ENCODE results near the gene UPF1. TPM values are rescaled to one million over a fixed set of nuclear protein-coding genes. Genes with fewer than 3 reads are reported as not detected.

The UPF1 gene
- total and polyA plus RNA-seq, 12 donors = 27.6 to 141 (median 72.3) TPM

DNA sequence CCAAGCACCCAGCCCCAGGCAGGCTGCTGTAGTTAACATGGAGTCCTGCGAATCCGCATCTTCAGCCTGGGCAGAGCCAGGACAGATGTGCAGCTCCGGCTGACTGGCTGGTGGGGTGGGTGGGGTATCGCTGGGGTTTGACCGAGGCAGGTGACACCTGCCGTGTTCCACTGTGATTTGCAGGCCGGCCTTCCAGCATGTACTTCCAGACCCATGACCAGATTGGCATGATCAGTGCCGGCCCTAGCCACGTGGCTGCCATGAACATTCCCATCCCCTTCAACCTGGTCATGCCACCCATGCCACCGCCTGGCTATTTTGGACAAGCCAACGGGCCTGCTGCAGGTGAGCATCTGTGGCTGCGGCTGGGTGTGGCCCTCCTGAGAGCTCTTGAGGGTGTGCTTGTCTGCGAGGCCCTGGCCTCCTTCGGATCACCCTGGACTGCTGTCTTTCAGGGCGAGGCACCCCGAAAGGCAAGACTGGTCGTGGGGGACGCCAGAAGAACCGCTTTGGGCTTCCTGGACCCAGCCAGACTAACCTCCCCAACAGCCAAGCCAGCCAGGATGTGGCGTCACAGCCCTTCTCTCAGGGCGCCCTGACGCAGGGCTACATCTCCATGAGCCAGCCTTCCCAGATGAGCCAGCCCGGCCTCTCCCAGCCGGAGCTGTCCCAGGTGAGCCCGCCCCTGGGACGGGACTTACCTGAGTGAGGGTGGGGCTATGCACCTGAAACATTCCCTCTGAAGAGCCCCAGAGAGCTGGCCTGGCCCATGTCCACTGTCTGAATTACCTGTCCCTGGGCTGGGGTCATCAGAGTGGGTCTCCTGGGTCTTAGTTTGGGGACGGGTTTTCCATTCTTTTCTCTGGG, 33.6 kb downstream of the UPF1 start:
- peaks cover 0 to 80% of the 10 kb centered on the region in 2 donors for H3K36me3 ChIP-seq (replicated peaks in 1 of 2)

DNA sequence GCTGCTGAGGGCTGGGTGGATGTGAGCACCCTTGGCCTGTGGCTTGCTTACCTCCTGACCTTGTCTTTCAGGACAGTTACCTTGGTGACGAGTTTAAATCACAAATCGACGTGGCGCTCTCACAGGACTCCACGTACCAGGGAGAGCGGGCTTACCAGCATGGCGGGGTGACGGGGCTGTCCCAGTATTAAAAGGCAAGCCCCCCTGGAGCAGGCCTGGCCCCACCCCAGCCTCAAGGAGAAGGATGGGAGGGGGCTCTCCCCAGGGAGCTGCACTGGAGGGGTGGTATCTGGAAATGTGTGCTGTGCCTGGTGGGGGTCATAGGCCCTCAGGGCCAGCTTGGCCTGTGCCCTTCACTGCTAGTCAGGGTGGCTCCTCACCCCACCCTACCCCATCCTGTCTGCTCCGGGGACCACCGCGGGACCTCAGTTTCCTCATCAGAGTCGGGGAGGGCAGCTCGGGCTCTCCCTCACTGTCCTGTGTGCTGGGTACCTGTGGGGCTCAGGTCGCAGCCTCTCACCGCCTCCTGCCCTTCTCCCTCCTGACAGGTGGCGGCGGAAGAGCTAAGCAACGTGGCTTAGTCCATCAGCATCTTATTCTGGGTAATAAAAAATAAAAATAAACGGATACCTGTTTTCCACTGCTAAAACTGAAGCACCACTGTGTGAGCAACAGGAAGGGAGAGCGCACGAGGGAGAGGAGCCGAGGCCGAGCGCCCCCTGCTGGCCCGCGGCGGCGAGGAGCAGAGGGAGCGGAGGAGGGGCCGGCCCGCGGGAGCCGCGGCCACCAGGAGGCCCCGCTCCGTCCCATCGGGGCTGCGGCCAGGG, 34.4 kb downstream of the UPF1 start:
- no peak overlapping the region for H3K4me3 ChIP-seq
- no peak for TF ChIP-seq POLR2A (IDR thresholded peaks at IDR 0.05)
- TF ChIP-seq, protein P1, sequence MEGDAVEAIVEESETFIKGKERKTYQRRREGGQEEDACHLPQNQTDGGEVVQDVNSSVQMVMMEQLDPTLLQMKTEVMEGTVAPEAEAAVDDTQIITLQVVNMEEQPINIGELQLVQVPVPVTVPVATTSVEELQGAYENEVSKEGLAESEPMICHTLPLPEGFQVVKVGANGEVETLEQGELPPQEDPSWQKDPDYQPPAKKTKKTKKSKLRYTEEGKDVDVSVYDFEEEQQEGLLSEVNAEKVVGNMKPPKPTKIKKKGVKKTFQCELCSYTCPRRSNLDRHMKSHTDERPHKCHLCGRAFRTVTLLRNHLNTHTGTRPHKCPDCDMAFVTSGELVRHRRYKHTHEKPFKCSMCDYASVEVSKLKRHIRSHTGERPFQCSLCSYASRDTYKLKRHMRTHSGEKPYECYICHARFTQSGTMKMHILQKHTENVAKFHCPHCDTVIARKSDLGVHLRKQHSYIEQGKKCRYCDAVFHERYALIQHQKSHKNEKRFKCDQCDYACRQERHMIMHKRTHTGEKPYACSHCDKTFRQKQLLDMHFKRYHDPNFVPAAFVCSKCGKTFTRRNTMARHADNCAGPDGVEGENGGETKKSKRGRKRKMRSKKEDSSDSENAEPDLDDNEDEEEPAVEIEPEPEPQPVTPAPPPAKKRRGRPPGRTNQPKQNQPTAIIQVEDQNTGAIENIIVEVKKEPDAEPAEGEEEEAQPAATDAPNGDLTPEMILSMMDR (IDR thresholded peaks at IDR 0.05) = peak; percentile 80 to 98 (median 88)
- peaks cover 0 to 5% of the 10 kb centered on the region in 2 donors for H3K4me1 ChIP-seq (replicated peaks in 1 of 2)
- intact Hi-C loops (cut with DNase I) = no loop called here
- no peaks in the 10 kb centered on the region for H3K27me3 ChIP-seq
- peaks cover 0 to 72% of the 10 kb centered on the region in 2 donors for H3K36me3 ChIP-seq (replicated peaks in 1 of 2)
- 20 to 42% (median 37%) methylated on average over 24 to 38 of the region's 38 CpGs for WGBS, 4 donors
- peak in 5 of 7 donors; percentile 51 to 75 (median 67) for DNase-seq
- no peaks in the 10 kb centered on the region for H3K9me3 ChIP-seq (replicated peaks in 1 of 3)
- H3K27ac ChIP-seq = no peak overlapping the region

More for the DNA sequence above, 33.6 kb downstream of the UPF1 start:
- DNase-seq = no peak
- no peak overlapping the region for H3K4me3 ChIP-seq
- 89 to 95% (median 91%) methylated on average over 10 to 27 of the region's 27 CpGs for WGBS, 4 donors
- no peaks in the 10 kb centered on the region for H3K9me3 ChIP-seq (replicated peaks in 1 of 3)
- intact Hi-C loops (cut with DNase I) = no loop called here
- no peak overlapping the region for H3K27ac ChIP-seq
- TF ChIP-seq, protein P1 (IDR thresholded peaks at IDR 0.05) = no peak
- TF ChIP-seq POLR2A (IDR thresholded peaks at IDR 0.05) = no peak
- no peaks in the 10 kb centered on the region for H3K27me3 ChIP-seq
- peaks cover 0 to 5% of the 10 kb centered on the region in 2 donors for H3K4me1 ChIP-seq (replicated peaks in 1 of 2)

DNA sequence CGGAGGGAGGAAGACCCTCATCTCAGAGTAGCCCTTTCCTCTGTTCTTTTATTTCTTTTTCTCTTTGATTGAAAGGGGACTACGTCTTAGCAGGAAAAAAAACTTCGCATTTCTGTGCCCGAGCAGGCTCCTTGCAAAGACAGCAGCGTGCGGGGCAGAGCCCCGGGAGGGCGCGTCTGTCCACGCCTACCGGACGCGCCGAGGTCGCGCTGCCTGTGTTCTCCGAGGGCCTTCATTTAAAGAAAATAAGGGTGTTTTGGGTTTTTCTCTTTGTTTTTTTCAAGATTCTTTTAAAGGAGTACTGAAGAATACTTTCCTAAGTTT, 35.0 kb downstream of the UPF1 start:
- intact Hi-C loops (cut with DNase I) = no loop called here
- Histone ChIP-seq H3K27ac (no peak overlapping the region), H3K36me3 (replicated peaks in 1 of 2) (peaks cover 0 to 66% of the 10 kb centered on the region in 2 donors), H3K4me3 (no peak overlapping the region), H3K9me3 (replicated peaks in 1 of 3) (no peaks in the 10 kb centered on the region), H3K27me3 (no peaks in the 10 kb centered on the region), H3K4me1 (replicated peaks in 1 of 2) (peaks cover 0 to 5% of the 10 kb centered on the region in 2 donors)
- no peak for DNase-seq
- TF ChIP-seq, protein P1 (IDR thresholded peaks at IDR 0.05) = peak in 3 of 6 experiments; percentile 3 to 37 (median 21)
- no peak for TF ChIP-seq POLR2A (IDR thresholded peaks at IDR 0.05)
- WGBS, 4 donors = 62 to 69% (median 67%) methylated on average over 17 of the region's 17 CpGs

DNA sequence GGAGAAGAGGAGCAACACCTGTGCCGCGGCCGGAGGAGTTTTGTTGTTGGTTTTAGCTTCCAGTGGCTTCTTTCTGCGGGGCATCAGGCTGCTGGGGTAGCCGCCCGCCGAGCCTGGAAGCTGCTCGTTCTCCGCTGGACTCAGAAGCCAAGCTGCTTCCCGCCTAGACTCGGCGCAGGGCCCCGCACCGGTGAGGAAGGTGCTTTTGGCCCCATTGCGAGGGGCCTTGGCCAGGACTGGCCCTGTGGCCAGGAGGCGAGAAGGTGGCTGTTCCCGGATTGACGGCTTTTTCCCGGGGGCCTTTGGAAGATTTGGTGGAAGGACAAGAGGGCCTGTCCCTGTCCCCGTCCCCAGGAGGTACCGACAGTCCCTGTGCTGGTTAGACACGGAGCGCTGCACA, 35.4 kb downstream of the UPF1 start:
- Histone ChIP-seq H3K27ac (no peak overlapping the region), H3K9me3 (replicated peaks in 1 of 3) (no peaks in the 10 kb centered on the region), H3K27me3 (no peaks in the 10 kb centered on the region), H3K36me3 (replicated peaks in 1 of 2) (peaks cover 0 to 62% of the 10 kb centered on the region in 2 donors), H3K4me3 (no peak overlapping the region), H3K4me1 (replicated peaks in 1 of 2) (peaks cover 0 to 5% of the 10 kb centered on the region in 2 donors)
- no peak for TF ChIP-seq POLR2A (IDR thresholded peaks at IDR 0.05)
- TF ChIP-seq, protein P1 (IDR thresholded peaks at IDR 0.05) = no peak
- intact Hi-C loops (cut with DNase I) = no loop called here
- 91 to 94% (median 93%) methylated on average over 17 to 23 of the region's 23 CpGs for WGBS, 4 donors
- DNase-seq = no peak

Data from adrenal gland (tissue), 12 donors.